ENCODE measurements around the gene HOXD11. TPM values are rescaled to one million over a fixed set of nuclear protein-coding genes. Genes with fewer than 3 reads are reported as not detected.

Gene HOXD11
- total and polyA plus RNA-seq, 2 of the 13 experiments (the other 11 are each of a cell fraction or from before 2014, with no cell fraction given): not detected

GRCh38 chr2:176156301-176156806 is 49.3 kb downstream of the HOXD11 start:
- FAIRE-seq (no peak), ATAC-seq (no peak)

More at GRCh38 chr2:176156301-176156806, 49.3 kb downstream of the HOXD11 start:
- TF ChIP-seq MYC (CRISPR knock-in tag; IDR thresholded peaks at IDR 0.05; ENCODE audit: borderline replicate concordance): no peak
- TF ChIP-seq YEATS4 (CRISPR knock-in tag; IDR thresholded peaks at IDR 0.05; ENCODE audit: borderline replicate concordance): no peak
- no peak for TF ChIP-seq POGZ (CRISPR knock-in tag; IDR thresholded peaks at IDR 0.05)
- TF ChIP-seq, protein P1, sequence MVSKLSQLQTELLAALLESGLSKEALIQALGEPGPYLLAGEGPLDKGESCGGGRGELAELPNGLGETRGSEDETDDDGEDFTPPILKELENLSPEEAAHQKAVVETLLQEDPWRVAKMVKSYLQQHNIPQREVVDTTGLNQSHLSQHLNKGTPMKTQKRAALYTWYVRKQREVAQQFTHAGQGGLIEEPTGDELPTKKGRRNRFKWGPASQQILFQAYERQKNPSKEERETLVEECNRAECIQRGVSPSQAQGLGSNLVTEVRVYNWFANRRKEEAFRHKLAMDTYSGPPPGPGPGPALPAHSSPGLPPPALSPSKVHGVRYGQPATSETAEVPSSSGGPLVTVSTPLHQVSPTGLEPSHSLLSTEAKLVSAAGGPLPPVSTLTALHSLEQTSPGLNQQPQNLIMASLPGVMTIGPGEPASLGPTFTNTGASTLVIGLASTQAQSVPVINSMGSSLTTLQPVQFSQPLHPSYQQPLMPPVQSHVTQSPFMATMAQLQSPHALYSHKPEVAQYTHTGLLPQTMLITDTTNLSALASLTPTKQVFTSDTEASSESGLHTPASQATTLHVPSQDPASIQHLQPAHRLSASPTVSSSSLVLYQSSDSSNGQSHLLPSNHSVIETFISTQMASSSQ (IDR thresholded peaks at IDR 0.05; ENCODE audit: low read depth): no peak
- TF ChIP-seq, protein P1 (CRISPR knock-in tag; IDR thresholded peaks at IDR 0.05; ENCODE audit: borderline replicate concordance): no peak
- no peak for TF ChIP-seq ZNF362 (CRISPR knock-in tag; IDR thresholded peaks at IDR 0.05; ENCODE audit: borderline replicate concordance)
- TF ChIP-seq, protein P2, sequence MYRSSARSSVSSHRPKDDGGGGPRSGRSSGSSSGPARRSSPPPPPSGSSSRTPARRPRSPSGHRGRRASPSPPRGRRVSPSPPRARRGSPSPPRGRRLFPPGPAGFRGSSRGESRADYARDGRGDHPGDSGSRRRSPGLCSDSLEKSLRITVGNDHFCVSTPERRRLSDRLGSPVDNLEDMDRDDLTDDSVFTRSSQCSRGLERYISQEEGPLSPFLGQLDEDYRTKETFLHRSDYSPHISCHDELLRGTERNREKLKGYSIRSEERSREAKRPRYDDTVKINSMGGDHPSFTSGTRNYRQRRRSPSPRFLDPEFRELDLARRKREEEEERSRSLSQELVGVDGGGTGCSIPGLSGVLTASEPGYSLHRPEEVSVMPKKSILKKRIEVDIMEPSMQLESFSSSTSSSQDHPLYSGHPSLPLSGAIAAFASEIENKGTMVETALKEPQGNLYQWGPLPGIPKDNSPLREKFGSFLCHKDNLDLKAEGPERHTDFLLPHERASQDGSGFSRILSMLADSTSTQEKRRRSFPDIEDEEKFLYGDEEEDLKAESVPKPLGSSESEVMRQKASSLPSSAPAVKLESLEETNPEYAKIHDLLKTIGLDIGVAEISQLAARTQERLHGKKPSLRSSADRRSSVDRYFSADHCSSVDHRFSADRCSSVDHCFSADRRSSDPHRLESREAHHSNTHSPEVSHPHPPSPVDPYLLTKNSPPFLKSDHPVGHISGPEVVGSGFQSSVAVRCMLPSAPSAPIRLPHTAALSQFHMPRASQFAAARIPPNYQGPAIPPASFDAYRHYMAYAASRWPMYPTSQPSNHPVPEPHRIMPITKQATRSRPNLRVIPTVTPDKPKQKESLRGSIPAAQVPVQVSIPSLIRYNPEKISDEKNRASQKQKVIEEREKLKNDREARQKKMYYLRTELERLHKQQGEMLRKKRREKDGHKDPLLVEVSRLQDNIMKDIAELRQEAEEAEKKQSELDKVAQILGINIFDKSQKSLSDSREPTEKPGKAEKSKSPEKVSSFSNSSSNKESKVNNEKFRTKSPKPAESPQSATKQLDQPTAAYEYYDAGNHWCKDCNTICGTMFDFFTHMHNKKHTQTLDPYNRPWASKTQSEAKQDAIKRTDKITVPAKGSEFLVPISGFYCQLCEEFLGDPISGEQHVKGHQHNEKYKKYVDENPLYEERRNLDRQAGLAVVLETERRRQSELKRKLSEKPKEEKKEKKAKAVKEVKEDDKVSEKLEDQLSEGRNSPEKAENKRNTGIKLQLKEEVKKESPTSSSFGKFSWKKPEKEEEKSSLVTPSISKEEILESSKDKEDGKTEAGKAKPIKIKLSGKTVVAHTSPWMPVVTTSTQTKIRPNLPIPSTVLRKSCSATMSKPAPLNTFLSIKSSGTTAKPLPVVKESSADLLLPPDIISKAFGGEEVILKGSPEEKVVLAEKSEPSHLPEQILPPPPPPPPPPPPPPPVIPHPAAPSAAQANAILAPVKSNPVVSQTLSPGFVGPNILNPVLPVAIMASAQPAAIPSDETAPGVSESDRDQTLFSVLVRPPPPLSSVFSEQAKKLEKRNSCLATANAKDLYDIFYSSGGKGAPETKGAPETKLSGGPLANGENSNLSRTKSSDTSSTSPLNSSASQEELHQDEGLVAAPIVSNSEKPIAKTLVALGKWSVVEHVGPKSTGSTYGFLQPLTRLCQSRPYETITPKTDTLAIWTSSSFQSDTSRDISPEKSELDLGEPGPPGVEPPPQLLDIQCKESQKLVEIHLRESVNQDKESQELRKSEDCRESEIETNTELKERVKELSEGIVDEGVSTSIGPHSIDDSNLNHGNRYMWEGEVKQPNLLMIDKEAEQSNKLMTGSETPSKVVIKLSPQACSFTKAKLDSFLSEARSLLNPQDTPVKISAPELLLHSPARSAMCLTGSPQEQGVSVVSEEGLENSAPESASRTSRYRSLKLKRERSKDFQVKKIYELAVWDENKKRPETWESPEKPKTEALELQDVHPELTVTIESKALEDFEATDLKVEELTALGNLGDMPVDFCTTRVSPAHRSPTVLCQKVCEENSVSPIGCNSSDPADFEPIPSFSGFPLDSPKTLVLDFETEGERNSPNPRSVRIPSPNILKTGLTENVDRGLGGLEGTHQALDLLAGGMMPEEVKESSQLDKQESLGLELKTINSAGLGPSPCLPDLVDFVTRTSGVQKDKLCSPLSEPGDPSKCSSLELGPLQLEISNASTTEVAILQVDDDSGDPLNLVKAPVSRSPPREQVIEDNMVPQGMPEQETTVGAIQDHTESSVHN (CRISPR knock-in tag; IDR thresholded peaks at IDR 0.05): no peak
- no peak for DNase-seq (ENCODE audit: low spot score)
- BruUV-seq (replicated peaks): no TSS peak
- 41% methylated on average over 8 of the region's 8 CpGs for WGBS (ENCODE audit: low lambda C conversion rate)
- H4K20me1 ChIP-seq (ENCODE audit: insufficient read depth, low read length): no peaks in the 10 kb centered on the region
- H3K27ac ChIP-seq (ENCODE audit: extremely low read length, insufficient read depth, low read length): no peak overlapping the region
- no peaks in the 10 kb centered on the region for H3K36me3 ChIP-seq (replicated peaks in 1 of 2; ENCODE audit: control insufficient read depth in 1 of 2, insufficient read depth in 2 of 2, low read length in 2 of 2)
- ChIA-PET POLR2A (no interaction called here), CTCF (ENCODE audit: low intra/inter-chr PET ratio, low total read pairs) (no interaction called here)
- H3K9me3 ChIP-seq (ENCODE audit: low read length): no peaks in the 10 kb centered on the region
- H3K4me3 ChIP-seq (replicated peaks in 1 of 3; ENCODE audit: insufficient read depth in 1 of 3, low read depth in 2 of 3, low read length in 3 of 3): no peak overlapping the region
- H3K4me1 ChIP-seq (ENCODE audit: insufficient read depth, low read length): peaks cover 38% of the 10 kb centered on the region
- no peaks in the 10 kb centered on the region for H3K79me2 ChIP-seq (ENCODE audit: insufficient read depth, low read length)
- H2AFZ ChIP-seq (ENCODE audit: low read length): no peak overlapping the region
- in situ Hi-C loops (cut with HindIII; ENCODE audit: extremely low pct_ligation_motif_present, low pct_unique_long_range_greater_than_20kb) (no loop called here), intact Hi-C loops (cut with micrococcal nuclease; ENCODE audit: unreplicated experiment) (no loop called here)
- no peak overlapping the region for H3K4me2 ChIP-seq (ENCODE audit: low read depth, low read length)
- no peak overlapping the region for H3K9ac ChIP-seq (ENCODE audit: insufficient read depth, low read depth, low read length)
- peaks cover 13 to 93% of the 10 kb centered on the region in 2 experiments for H3K27me3 ChIP-seq (ENCODE audit: control insufficient read depth in 1 of 2, insufficient read depth in 2 of 2, low read length in 2 of 2)
